NCI-H1417 (cell line): ENCODE measurements around the gene TMC1.
"Not testable (repeated sequence)": the region's sequence is repeated elsewhere in the genome, so short reads cannot be mapped to it uniquely, and the experiment has no call there.

Source experiments
- DNase-seq, 3 experiments: peaks; one replicate each; lab custom pipeline; 2025; lab: John Stamatoyannopoulos, UW

TMC1 gene

GRCh38 chr9:72817413-72817812 is 296.0 kb downstream of the TMC1 start:
- DNase-seq, result peak in 1 of 3 experiments; percentile 37

- DNase-seq, result no peak
Measured at GRCh38 chr9:72818385-72818784, 297.0 kb downstream of the TMC1 start.

DNA sequence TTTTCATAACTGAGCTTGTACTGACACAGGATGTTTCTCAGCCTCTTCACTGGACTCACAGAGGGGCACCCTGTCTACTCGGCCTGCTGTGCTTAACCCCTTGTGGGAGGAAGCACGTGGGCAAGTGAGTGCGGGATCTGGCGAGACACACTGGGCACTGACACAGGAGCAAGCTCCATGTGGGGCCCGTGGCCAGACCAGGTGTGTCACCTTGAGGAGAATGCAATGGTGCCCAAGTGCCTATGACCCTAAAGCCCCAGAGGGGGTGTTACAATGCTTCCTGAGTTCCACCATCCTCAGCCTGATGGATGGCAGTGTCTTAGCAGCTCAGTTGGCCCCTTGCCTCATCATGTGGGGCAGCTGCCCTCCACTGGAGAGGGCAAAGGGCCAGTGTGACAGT is 302.6 kb downstream of the TMC1 start:
- DNase-seq, result no peak

DNA sequence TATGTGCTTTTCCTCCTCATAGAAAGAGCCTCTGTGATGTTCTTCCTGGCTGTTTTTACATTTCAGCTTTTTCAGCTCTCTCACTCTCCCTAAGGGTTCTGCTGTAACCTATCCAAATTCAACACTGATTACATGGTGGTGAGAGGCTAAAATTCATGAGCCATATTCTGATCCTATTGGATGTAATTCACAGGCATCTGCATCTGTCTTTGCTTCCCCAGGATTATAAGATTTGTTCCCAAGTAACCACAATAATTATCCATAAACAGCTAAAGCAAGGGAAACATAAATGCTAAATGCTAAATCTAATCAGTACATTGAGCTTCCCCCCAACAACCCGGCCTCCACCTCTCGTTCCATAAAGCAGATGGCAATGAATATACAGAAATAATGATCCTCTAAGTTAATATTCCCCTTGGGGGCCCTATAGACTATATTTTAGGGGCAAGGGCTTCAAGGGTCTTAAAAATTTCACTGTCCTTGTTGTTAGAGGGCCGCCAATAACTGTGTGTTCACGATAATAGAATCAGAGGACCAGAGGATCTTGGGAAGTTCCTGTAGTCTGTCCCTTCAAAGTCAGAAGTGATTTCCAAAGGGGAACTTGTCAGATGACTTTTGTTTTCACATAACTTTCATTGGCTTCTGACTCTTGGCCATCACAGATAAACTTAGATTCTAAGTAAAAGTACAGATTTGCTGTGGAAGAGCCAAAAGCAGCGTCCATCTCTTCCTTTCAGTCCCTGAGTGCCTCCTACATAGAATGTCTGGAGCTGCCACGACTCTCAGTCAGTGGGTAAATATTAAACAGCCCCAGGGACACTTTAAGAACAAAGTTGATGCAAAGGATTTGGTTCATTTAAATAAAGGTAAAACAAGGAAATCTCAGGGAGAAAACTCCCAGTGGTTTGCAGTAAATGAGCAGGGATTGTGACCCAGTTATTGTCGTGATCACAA is 305.9 kb downstream of the TMC1 start:
- DNase-seq, result no peak

- DNase-seq, result peak in 2 of 3 experiments; percentile 62 to 85
Measured at GRCh38 chr9:72827950-72828731, 306.7 kb downstream of the TMC1 start.

- DNase-seq, result no peak
Measured at GRCh38 chr9:72834994-72835393, 313.6 kb downstream of the TMC1 start.

DNA sequence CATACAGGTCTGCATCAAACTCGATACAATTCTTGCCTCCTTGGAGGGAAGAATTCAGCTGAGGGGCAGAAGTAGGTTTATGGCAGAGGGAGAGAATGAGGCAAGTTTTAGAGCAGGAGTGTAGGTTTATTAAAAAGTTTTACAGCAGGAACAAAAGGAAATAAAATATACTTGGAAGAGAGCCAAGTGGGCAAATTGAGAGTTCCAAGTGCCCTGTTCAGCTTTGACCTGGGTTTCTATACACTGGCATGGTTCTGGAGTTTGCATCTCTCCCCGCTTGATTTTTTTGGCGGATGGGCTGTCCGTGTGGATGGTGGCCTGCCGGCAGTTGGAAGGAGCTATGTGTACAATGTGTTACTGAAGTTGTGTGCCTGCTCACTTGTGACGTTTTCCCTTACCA is 315.4 kb downstream of the TMC1 start:
- no peak for DNase-seq

- DNase-seq, result no peak
Measured at GRCh38 chr9:72839085-72839484, 317.7 kb downstream of the TMC1 start.

DNA sequence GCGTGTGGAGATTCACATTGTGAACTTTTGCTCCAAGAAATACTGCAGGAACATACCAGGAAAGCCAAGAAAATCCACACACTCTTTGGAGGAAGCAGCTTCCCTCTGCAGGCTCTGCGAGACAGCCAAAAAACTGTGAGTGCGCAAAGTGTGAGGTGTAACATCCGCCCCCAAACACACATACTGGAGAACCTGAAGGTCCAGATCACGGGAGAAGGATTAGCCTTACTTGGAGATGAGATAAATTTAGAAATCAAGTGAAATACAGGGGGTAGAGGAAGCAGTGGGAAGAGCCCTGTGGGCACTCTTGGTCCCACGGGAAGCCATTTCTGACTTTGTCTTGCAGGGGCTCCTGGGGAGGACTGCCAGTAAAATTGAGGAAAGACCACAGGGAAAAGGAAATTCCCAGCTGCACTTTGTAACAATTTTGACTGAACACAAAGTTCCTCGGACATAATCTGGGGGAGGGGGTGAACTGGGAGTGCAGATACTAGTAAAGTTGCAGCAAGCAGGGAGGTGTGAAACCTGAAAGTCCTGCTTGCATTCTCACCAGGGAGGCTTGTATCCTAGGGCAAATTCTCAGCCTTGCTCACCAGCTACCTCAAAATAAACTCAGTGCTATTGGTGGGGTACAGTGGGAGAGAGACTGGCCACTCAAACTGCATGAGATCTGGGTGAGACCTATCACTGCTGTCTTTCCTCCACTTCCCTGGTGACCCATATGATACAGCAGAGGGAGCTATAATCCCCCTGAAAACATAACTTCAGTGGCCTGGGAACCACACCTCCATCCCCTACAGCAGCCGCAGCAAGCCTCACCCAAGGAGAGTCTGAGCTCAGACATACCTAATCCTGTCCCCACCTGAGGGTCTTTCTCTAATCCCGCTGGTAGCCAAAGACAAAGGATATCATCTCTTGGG is 322.4 kb downstream of the TMC1 start:
- no peak for DNase-seq

DNA sequence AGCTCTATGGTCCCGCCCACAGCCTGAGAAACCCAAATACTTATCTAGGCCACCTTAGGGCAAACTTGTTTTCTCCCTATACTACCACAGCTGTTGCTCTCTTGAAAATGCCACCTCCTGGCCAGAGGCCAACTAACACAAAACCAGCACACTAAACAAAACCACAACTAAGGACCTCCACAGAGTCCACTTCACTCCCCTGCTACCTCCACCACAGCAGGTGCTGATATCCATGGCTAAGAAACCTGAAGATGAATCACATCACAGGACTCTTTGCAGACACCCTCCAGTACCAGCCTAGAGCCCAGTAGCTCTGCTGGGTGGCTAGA is 323.0 kb downstream of the TMC1 start:
- DNase-seq, result no peak

DNA sequence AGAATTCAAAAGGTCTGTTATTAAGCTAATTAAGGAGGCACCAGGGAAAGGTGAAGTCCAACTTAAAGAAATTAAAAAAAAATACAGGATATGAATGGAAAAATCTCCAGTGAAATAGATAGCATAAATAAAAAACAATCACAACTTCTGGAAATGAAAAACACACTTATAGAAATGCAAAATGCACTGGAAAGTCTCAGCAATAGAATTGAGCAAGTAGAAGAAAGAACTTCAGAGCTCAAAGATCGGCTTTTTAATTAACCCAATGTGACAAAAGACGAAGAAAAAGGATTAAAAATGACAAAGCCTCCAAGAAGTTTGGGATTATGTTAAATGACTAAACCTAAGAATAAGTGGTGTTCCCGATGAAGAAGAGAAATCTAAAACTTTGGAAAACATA is 323.6 kb downstream of the TMC1 start:
- not testable (repeated sequence) for DNase-seq

GRCh38 chr9:72850209-72850608 is 328.8 kb downstream of the TMC1 start:
- DNase-seq, result not testable (repeated sequence)

DNA sequence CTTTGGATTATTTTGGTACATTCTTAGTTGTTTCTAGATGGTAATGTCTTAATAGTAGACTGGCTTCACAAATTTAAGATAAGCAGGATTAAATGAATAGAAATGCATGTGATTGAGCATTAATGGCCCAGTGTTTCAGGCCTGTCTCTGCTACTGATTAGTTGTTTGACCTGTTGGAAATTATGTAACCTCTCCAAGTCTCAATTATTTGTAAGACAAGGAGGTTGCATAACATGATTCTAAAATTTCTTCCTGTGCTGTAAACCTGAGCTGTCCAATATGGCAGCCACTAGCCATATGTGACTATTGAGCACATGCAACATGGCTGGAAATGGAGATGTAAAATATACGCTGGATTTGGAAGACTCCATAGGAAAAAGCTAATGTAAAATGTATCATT is 333.9 kb downstream of the TMC1 start:
- DNase-seq, result no peak

DNA sequence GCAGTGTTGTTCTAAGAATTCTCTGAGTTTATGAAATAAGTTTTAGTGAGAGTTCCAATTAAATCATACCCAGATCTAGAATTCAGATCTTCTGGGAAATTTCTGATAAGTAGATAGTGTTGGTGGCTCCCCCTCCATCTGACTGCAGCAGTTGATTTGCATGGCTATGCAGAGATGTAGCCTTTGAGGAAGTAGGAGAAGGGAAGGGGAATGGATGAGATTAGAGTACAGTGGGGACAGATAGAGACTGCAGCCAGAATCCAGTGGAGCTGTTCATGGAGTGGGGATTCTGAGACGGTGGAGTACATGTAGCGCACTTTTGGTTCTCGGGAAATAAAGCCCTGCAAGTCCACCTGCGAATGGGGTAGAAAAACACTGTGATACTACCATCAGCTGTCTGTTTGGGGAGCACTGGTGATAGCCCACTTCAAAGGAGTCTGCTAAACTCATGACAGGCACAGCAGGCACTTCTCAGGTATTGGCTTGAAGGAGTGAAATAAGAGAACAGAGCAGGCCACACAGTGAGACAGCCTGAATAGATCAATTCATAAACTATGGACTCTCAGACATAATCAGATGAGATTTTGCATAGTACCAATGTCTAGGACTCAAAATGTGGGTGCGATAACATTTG is 334.6 kb downstream of the TMC1 start:
- DNase-seq, result no peak

GRCh38 chr9:72856972-72857623 is 335.7 kb downstream of the TMC1 start:
- DNase-seq, result peak in 2 of 3 experiments; percentile 40 to 75

GRCh38 chr9:72857624-72857996 is 336.2 kb downstream of the TMC1 start:
- DNase-seq, result no peak

- no peak for DNase-seq
Measured at GRCh38 chr9:72858089-72858912, 336.9 kb downstream of the TMC1 start.

GRCh38 chr9:72862788-72863187 is 341.4 kb downstream of the TMC1 start:
- DNase-seq, result not testable (repeated sequence)

- no peak for DNase-seq
Measured at GRCh38 chr9:72863456-72864094, 342.2 kb downstream of the TMC1 start.

DNA sequence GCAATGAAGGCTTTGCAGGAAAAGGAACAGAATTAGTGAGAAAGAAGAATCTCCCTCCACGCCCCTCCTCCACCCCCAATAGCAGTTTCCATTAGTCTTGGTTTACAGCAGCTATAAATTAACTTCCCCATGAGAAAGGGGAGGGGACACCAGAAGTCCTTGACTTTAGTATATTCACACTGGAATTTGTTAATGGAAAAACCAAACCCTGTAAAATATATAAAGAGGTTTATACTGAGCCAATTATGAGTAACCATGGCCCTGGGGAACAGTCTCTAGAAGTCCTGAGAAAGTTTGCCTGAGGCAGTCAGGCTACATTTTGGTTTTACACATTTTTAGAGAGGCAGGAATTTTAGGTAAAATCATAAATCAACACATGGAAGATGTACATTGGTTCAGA is 342.9 kb downstream of the TMC1 start:
- DNase-seq, result no peak
